Activated T-helper 17 cell treated with anti-CD3 and anti-CD28 coated beads, Interleukin-2, amount 50 U/mL, for 72 hours (primary cell): ENCODE results near the gene PUM1. TPM values are rescaled to one million over a fixed set of nuclear protein-coding genes. Genes with fewer than 3 reads are reported as not detected.
"Not testable (repeated sequence)": the region's sequence is repeated elsewhere in the genome, so short reads cannot be mapped to it uniquely, and the experiment has no call there.

Experiments used
- ATAC-seq: fragments of 150-1000 bp; cut with Tn5 transposase; replicated peaks from 2 replicates; pipeline ENCODE4 v1.10.0; 2021; ENCODE audit warnings: mild to moderate bottlenecking, moderate library complexity
- H3K27ac Mint-ChIP-seq: one replicate; pipeline ENCODE4 v1.8.0; 2022; ENCODE audit warnings: mixed read lengths
- H3K27me3 Mint-ChIP-seq: one replicate; pipeline ENCODE4 v1.8.0; 2022; ENCODE audit warnings: mixed read lengths
- H3K36me3 Mint-ChIP-seq: one replicate; pipeline ENCODE4 v1.8.0; 2022; ENCODE audit warnings: low read depth, mild to moderate bottlenecking, mixed read lengths
- H3K4me1 Mint-ChIP-seq: one replicate; pipeline ENCODE4 v1.8.0; 2022; ENCODE audit warnings: mixed read lengths
- H3K4me3 Mint-ChIP-seq: one replicate; pipeline ENCODE4 v1.8.0; 2022; ENCODE audit warnings: mild to moderate bottlenecking, mixed read lengths
- H3K9me3 Mint-ChIP-seq: one replicate; pipeline ENCODE4 v1.8.0; 2022; ENCODE audit warnings: mixed read lengths
- total RNA-seq, 2 donors: library from RNA; stranded (reverse); gene quantifications; one replicate each; pipeline ENCODE4 v1.2.3, GENCODE V29; 2022

PUM1 gene
- total RNA-seq, 2 donors from 2014 or later, result 109 to 114 TPM

DNA sequence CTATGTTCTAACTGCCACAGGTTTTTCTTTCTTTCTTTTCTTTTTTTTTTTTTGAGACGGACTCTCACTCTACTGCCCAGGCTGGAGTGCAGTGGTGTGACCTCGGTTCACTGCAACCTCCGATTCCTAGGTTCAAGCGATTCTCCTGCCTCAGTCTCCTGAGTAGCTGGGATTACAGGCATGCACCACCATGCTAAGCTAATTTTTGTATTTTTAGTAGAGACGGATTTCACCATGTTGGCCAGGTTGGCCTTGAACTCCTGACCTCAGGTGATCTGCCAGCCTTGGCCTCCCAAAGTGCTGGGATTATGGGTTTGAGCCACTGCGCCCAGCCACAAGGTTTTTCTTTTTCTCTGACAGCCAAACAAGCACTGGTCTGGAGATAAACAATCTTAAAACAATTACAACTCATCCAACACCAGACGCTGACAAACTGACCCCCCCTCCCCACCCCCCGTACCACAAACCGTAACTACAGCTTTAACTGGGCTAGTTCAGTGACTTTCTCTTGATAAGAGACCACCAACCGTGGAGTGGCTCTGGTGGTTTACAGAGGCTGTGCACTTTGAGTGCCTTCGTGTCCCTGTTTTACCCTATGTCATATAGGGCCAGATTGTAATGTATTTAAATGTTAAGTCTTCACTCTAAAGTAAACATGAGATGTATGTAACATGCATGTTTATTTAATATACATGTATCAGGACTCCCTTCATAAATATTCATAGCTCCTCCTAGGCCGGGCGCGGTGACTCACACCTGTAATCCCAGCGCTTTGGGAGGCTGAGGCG, 19.5 kb upstream of the PUM1 start:
- no peaks in the 10 kb centered on the region for H3K4me1 Mint-ChIP-seq
- no peaks in the 10 kb centered on the region for H3K9me3 Mint-ChIP-seq

DNA sequence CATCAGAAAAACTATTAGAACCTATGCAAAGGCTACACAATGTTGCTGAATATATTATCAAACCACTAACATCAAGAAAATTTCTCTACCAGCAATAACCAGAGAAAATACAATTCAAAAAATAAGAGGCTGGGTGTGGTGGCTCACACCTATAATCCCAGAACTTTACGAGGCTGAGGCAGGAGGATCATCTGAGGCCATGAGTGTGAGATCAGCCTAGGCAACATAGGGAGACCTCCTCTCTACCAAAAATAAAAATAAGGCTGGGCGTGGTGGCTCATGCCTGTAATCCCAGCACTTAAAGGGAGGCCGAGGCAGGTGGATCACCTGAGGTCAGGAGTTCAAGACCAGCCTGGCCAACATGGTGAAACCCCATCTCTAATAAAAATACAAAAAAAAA, 16.9 kb upstream of the PUM1 start:
- ATAC-seq, result no peak
- no peaks in the 10 kb centered on the region for H3K9me3 Mint-ChIP-seq
- no peak overlapping the region for H3K27ac Mint-ChIP-seq
- H3K27me3 Mint-ChIP-seq, result no peaks in the 10 kb centered on the region
- H3K4me1 Mint-ChIP-seq, result no peaks in the 10 kb centered on the region
- no peaks in the 10 kb centered on the region for H3K36me3 Mint-ChIP-seq
- no peak overlapping the region for H3K4me3 Mint-ChIP-seq

More for the DNA sequence above, 19.5 kb upstream of the PUM1 start:
- Mint-ChIP-seq H3K36me3 (no peaks in the 10 kb centered on the region), H3K27me3 (no peaks in the 10 kb centered on the region), H3K27ac (no peak overlapping the region), H3K4me3 (no peak overlapping the region)
- no peak for ATAC-seq

DNA sequence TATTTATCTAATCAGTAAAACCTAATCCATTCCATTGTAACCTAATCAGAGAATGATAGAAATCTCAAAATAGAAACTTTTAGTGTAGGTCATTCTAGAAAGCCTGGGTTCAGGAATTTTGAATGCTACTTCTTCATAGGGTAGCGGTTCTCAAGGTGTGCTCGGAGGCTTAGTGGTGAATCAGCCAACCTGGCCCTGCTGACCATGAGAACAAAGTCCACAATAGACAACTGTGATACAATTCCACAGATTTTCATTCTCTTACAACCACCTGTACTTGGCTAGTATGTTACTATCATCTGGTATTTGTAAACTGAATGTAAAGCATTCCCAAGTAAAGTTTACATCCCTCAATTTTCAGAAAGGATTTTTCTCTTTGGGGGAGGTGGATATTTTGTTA, 7.5 kb upstream of the PUM1 start:
- Mint-ChIP-seq H3K27me3 (no peaks in the 10 kb centered on the region), H3K27ac (no peak overlapping the region), H3K4me1 (no peaks in the 10 kb centered on the region), H3K9me3 (no peaks in the 10 kb centered on the region), H3K4me3 (no peak overlapping the region), H3K36me3 (no peaks in the 10 kb centered on the region)
- no peak for ATAC-seq

DNA sequence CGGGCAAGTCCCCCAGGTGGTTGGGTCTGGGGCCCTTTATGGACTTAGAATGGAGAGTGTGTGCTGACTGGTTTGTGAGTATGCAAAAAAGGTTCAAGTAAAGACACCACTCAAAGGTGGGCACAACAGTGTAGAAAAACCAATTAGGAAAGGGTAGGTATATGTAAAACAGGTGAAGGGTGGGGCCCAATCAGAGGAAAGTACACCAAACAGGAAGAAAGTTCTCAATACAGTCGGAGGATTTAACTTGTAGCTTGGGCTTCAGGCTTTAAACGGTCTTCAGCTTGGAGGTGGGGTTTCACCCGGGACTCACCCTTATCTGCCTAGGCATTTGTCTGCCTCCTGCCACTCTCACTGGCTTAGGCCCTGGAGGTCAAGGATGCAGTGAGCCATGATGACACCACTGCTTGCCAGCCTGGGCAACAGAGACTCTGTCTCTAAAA, 6.8 kb upstream of the PUM1 start:
- H3K4me1 Mint-ChIP-seq, result no peaks in the 10 kb centered on the region
- H3K9me3 Mint-ChIP-seq, result no peaks in the 10 kb centered on the region
- no peak overlapping the region for H3K27ac Mint-ChIP-seq
- peak; percentile 29 for ATAC-seq
- no peaks in the 10 kb centered on the region for H3K27me3 Mint-ChIP-seq
- H3K36me3 Mint-ChIP-seq, result no peaks in the 10 kb centered on the region
- no peak overlapping the region for H3K4me3 Mint-ChIP-seq

DNA sequence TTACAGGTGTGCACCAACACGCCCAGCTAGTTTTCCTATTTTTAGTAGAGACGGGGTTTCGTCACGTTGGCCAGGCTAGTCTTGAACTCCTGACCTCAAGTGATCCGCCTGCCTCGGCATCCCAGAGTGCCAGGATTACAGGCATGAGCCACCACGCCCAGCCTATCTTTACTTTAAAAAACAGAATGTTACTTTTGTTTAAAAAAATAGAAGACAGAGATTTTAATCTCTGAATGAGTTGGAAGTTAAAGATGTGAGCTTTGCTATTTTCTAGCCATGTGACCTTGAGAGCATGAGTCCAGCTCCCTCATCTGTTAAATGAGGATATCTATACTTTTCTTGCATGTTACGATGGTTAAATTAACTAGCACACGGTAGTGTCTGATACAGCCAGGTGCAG, 3.9 kb upstream of the PUM1 start:
- Mint-ChIP-seq H3K36me3 (peaks cover 14% of the 10 kb centered on the region), H3K27ac (no peak overlapping the region), H3K4me1 (no peaks in the 10 kb centered on the region), H3K4me3 (no peak overlapping the region), H3K27me3 (no peaks in the 10 kb centered on the region), H3K9me3 (no peaks in the 10 kb centered on the region)
- no peak for ATAC-seq

DNA sequence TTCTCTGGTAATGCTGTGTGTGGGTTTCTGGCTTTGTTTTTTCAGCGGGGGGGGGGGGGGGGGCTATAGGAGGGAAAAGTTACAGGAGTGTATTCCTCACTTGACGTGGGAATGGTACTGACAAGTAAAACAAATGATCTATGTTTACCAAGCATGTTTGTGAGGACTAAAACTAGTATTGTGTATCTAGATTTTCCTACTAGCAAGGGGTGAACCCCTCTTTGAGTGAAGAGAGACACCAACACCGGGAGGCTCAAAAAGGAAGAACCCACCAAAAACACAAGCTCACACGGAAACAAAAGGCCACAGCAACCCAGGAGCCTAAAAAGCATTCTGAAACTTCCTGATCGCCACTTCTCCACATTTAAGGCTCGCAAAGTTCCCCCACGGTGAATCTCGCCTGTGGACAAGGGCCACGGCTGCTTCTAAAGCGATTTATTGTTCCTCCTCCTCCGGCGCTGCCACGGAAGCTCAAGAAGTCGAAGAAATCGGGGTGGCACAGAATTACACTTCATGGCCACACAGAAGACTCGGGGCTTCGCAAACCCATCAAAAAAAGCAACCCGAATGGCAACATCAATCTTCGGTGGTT, 703 bp downstream of the PUM1 start:
- H3K4me3 Mint-ChIP-seq, result peak overlapping the region; percentile 96

DNA sequence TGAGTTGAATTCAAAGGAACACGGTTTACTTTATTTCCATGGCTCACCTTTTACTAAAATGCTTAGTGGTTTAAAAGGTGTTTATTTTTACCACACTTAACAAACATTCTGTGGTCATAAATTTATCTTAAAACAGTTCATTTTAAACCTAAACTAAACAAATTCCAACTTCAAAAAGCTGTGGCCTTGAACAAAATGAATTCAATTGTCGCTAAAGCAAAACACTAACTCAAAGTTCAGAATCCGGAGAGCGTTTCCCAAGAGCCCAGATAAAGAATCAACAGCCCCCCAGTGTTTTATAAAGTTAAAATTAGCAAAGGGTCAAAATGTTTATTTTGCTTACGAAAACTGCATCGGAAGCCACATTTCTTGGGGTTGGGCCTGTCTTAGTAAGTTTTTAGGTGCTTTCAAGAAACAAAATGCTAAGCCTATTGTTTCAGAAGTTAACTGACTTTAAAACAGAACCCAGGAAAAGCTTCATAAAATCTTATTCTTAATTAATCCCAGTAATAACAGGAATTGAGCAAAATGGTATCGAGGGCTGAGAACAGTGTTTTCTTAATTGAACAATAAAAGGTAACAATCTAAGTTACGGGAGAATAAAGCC, 1.3 kb downstream of the PUM1 start:
- Mint-ChIP-seq H3K36me3 (peaks cover 61% of the 10 kb centered on the region), H3K27me3 (no peaks in the 10 kb centered on the region), H3K4me3 (peak overlapping the region; percentile 96), H3K9me3 (no peaks in the 10 kb centered on the region), H3K27ac (peak overlapping the region; percentile 98), H3K4me1 (peaks cover 7% of the 10 kb centered on the region)
- ATAC-seq, result no peak

More for the DNA sequence above, 703 bp downstream of the PUM1 start:
- no peaks in the 10 kb centered on the region for H3K27me3 Mint-ChIP-seq
- peaks cover 56% of the 10 kb centered on the region for H3K36me3 Mint-ChIP-seq
- no peak for ATAC-seq
- no peaks in the 10 kb centered on the region for H3K9me3 Mint-ChIP-seq
- peaks cover 5% of the 10 kb centered on the region for H3K4me1 Mint-ChIP-seq
- peak overlapping the region; percentile 98 for H3K27ac Mint-ChIP-seq

DNA sequence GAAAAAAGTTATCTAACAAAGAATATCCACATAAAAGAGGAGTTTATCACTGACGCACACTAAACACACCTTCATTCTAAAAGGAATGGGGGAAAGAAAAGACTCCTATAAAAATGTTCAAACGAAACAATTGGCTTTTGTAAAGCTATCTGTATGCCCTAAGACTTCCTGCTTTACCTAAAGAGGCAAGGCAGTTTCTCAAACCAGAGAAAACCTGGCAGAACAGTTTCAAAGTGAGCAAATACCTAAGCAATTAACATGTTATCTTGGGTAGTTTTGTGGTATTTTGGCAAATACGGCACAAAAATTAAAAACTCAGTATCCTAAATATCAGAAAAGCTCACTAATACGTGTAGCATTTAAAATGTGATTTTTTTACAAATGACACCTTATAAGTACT, 1.9 kb downstream of the PUM1 start:
- peaks cover 11% of the 10 kb centered on the region for H3K4me1 Mint-ChIP-seq
- no peaks in the 10 kb centered on the region for H3K9me3 Mint-ChIP-seq
- no peaks in the 10 kb centered on the region for H3K27me3 Mint-ChIP-seq
- peaks cover 67% of the 10 kb centered on the region for H3K36me3 Mint-ChIP-seq
- no peak for ATAC-seq
- peak overlapping the region; percentile 98 for H3K27ac Mint-ChIP-seq
- peak overlapping the region; percentile 96 for H3K4me3 Mint-ChIP-seq

DNA sequence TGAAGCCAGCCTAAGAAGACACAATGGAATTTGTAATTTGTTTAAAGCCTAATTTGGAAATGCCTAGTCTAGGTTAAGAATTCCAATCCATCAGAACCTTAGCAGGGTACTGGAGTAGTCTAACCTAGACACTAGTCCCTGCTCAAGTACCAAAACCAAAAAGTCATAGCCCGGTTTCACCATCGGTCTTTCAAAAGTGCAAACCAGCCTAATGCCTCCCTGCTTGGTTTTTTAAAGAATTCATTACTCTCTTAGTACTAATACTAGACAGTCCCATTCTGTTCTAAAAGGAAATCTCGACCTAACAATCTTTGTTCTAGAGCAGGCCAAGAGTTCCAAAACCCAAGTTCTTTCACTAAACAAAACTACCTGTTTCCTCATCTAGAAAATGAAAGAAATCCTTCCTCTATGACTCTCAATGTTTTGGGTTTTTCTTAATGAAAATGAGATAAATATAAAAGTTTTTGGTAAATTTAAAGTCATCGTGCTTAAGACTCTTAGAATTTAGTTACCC, 2.6 kb downstream of the PUM1 start:
- Mint-ChIP-seq H3K27ac (peak overlapping the region; percentile 98), H3K36me3 (peaks cover 74% of the 10 kb centered on the region), H3K4me1 (peaks cover 15% of the 10 kb centered on the region), H3K9me3 (no peaks in the 10 kb centered on the region), H3K27me3 (no peaks in the 10 kb centered on the region), H3K4me3 (peak overlapping the region; percentile 96)
- ATAC-seq, result no peak

DNA sequence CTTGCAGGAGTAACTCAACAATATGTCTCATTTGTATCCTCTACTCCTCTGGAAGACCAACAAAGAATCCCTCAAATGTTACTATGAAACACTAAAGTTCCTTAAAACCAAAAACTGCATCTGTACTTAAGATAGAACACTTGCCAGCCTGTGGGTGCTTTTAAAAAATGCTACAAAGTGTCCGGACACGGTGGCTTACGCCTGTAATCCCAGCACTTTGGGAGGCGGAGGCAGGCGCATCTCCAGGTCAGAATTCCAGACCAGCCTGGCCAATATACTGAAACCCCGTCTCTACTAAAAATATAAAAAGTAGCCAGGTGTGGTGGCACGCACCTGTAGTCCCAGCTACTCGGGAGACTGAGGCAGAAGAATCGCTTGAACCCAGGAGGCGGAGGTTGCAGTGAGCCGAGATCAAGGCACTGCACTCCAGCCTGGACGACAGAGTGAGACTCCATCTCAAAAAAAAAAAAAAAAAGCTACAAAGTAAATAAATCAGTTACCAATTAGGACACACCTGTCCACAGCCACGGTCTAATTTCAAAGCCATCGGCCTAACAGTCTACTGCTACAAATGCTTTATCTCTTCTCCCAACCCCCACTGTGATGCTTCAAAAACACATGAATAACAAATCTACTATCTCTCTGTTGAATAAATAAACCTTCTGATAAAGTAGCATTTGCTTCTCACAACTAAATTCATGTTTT, 3.2 kb downstream of the PUM1 start:
- Mint-ChIP-seq H3K4me1 (peaks cover 17% of the 10 kb centered on the region), H3K36me3 (peaks cover 80% of the 10 kb centered on the region), H3K4me3 (peak overlapping the region; percentile 96), H3K27ac (peak overlapping the region; percentile 98)
- H3K9me3 Mint-ChIP-seq, H3K27me3 Mint-ChIP-seq, ATAC-seq: not testable (repeated sequence)

DNA sequence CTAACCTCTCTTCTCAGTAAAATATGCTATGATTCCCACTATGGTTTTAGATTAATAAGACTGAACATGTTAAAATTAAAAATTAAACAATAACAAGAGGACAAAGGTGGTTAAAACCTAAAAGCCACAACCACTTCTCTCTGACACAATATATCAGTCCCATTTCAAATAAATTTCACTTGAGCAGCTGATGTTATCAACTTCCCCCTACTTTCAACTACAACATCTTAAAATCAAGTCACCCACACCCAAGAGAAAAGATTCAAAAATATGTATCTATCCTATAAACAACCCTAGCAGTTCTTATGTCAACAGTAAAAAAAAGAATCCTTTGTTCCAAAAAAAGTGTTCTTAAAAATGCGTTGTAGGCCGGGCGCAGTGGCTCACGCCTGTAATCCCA, 7.5 kb downstream of the PUM1 start:
- Mint-ChIP-seq H3K27me3 (no peaks in the 10 kb centered on the region), H3K36me3 (peaks cover 95% of the 10 kb centered on the region), H3K4me3 (peak overlapping the region; percentile 64), H3K9me3 (no peaks in the 10 kb centered on the region), H3K4me1 (peaks cover 38% of the 10 kb centered on the region), H3K27ac (peak overlapping the region; percentile 68)
- no peak for ATAC-seq

DNA sequence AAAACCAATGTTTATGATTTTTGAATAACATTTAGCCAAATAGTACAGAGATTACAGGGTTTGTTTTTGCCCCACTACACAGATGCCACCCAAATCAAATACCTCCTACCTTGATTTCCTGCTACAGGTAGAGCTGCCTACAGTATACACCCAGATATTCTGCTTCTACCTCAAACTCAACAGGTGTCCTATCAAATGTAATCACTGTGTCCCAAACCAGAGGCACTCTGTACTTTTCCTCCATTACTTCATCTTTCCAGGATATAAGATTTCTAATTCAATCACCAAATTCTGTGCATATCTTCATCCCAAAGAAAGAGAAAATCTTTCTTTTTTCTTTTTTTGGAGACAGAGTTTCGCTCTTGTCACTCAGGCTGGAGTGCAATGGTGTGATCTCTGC, 9.6 kb downstream of the PUM1 start:
- H3K27ac Mint-ChIP-seq, result peak overlapping the region; percentile 89
- no peak for ATAC-seq
- no peaks in the 10 kb centered on the region for H3K27me3 Mint-ChIP-seq
- peaks cover 97% of the 10 kb centered on the region for H3K36me3 Mint-ChIP-seq
- H3K4me3 Mint-ChIP-seq, result peak overlapping the region; percentile 60
- H3K4me1 Mint-ChIP-seq, result peaks cover 33% of the 10 kb centered on the region
- no peaks in the 10 kb centered on the region for H3K9me3 Mint-ChIP-seq

DNA sequence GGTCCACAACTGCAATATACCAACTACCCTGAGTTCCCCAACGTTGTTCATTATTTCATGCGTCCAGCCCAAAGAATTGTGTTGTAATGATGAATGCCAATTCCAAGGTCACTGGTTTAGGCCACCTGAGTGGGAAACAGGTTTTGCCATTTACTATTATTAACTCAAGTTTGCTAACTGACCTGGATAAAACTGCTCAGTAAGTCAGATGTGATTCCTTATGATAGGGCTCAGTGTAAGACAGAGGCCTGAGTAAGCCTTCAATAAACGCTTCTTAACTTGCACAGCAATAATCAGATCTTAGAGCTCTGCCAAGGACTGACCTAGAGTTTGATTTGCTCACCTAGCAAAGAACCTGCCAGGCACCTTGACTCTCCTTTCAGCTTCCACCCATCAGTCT, 10.0 kb downstream of the PUM1 start:
- peaks cover 37% of the 10 kb centered on the region for H3K4me1 Mint-ChIP-seq
- no peaks in the 10 kb centered on the region for H3K9me3 Mint-ChIP-seq
- ATAC-seq, result no peak
- peaks cover 97% of the 10 kb centered on the region for H3K36me3 Mint-ChIP-seq
- H3K4me3 Mint-ChIP-seq, result peak overlapping the region; percentile 60
- H3K27ac Mint-ChIP-seq, result peak overlapping the region; percentile 89
- no peaks in the 10 kb centered on the region for H3K27me3 Mint-ChIP-seq

DNA sequence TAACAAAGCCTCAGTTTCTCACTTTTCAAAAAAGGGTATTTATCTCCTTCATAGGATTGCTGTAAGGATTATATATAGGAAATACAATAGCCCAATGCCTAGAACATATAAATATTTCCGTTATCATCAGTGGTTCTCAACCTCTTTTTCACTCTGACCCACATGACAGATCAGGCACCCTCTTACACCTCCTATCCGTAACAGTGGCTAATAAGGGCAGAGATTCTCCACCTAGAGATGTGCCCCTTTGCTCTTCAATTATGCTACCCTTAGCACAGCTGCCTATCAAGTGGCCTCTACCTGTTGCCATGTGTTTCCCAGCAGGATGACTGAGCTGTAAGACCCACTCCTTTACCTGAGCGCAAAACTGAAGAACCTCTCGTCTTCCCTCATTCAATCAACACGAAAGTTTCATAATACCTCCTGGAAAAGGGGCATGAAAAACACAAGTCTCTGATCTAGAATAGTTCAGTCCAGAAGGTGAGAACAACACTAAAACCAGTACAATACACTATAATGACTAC, 10.5 kb downstream of the PUM1 start:
- peak overlapping the region; percentile 60 for H3K4me3 Mint-ChIP-seq
- H3K27ac Mint-ChIP-seq, result peak overlapping the region; percentile 89
- peaks cover 39% of the 10 kb centered on the region for H3K4me1 Mint-ChIP-seq
- H3K36me3 Mint-ChIP-seq, result peaks cover 97% of the 10 kb centered on the region
- no peaks in the 10 kb centered on the region for H3K27me3 Mint-ChIP-seq
- ATAC-seq, result peak; percentile 42
- H3K9me3 Mint-ChIP-seq, result no peaks in the 10 kb centered on the region
